Astrocyte of the spinal cord (primary cell): ENCODE measurements around the gene MON1A.

ENCODE experiments used
- DNase-seq: peaks from one replicate; pipeline ENCODE4 v3.0.0; 2011; ENCODE audit warnings: low read depth, low spot score
- H3K4me3 ChIP-seq: 2 replicates; pipeline ENCODE4 v1.5.1; 2011; ENCODE audit warnings: low read depth, mild to moderate bottlenecking, low read length, moderate library complexity
- in situ Hi-C: cut with HindIII; loops from 2 replicates; pipeline ENCODE4 v1.10.0; 2017; ENCODE audit warnings: low sequenced_read_pairs
- TF ChIP-seq, protein P1 (sequence below): IDR thresholded peaks from 2 replicates; pipeline ENCODE4 v1.5.1; 2012; ENCODE audit warnings: low read depth, mild to moderate bottlenecking, low read length, inconsistent platforms

The MON1A gene

DNA sequence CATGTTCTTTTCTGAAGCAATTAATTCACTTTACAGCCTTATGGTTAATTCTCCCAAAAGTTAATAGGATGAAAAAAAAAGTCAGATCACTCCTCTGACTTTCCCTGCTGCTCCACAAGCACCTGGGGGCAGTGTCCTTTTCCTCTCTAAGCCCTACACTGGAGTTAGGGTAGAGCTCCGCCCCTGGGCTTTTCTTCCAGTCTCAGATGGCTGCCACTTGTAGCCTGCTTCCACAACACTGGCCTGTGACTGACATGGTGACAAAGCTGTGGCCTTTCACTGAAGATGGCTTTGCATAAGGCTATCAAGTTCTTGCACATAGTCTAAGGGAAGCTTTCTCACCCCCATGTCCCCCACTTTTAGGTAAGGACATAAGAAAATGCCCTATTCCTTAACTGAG lies 1.3 kb upstream of the MON1A start:
- TF ChIP-seq, protein P1, sequence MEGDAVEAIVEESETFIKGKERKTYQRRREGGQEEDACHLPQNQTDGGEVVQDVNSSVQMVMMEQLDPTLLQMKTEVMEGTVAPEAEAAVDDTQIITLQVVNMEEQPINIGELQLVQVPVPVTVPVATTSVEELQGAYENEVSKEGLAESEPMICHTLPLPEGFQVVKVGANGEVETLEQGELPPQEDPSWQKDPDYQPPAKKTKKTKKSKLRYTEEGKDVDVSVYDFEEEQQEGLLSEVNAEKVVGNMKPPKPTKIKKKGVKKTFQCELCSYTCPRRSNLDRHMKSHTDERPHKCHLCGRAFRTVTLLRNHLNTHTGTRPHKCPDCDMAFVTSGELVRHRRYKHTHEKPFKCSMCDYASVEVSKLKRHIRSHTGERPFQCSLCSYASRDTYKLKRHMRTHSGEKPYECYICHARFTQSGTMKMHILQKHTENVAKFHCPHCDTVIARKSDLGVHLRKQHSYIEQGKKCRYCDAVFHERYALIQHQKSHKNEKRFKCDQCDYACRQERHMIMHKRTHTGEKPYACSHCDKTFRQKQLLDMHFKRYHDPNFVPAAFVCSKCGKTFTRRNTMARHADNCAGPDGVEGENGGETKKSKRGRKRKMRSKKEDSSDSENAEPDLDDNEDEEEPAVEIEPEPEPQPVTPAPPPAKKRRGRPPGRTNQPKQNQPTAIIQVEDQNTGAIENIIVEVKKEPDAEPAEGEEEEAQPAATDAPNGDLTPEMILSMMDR: no peak
- in situ Hi-C loops: no loop called here
- DNase-seq: no peak
- no peak overlapping the region for H3K4me3 ChIP-seq

- in situ Hi-C loops: no loop called here
- DNase-seq: no peak
- TF ChIP-seq, protein P1: no peak
Observed at GRCh38 chr3:49930168-49930690, 618 bp upstream of the MON1A start.

GRCh38 chr3:49928481-49929017 lies 1.1 kb downstream of the MON1A start:
- H3K4me3 ChIP-seq: no peak overlapping the region
- in situ Hi-C loops: no loop called here
- no peak for DNase-seq
- TF ChIP-seq, protein P1: no peak

More at GRCh38 chr3:49930168-49930690, 618 bp upstream of the MON1A start:
- peak overlapping the region; percentile 59 for H3K4me3 ChIP-seq

DNA sequence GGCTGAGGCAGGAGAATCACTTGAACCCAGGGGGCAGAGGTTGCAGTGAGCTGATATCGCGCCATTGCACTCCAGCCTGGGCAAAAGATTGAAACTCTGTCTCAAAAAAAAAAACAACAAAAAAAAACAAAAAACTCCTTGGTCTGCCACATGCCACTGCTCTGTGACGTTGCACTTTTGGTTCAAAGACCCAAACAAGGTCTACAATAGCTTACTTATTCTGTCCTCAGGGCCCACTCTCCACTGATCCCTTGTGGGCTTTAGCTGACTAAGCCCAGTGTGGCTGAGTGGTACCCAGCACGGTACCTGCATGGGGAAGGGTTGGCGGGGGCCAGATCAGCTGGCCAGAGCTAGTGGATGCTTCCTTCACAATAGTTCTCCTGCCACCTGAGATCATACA lies 1.8 kb downstream of the MON1A start:
- in situ Hi-C loops: no loop called here
- TF ChIP-seq, protein P1: no peak
- DNase-seq: no peak
- H3K4me3 ChIP-seq: no peak overlapping the region

- no peak overlapping the region for H3K4me3 ChIP-seq
- in situ Hi-C loops: no loop called here
- no peak for DNase-seq
- TF ChIP-seq, protein P1: no peak
Observed at GRCh38 chr3:49926117-49926728, 3.4 kb downstream of the MON1A start.

DNA sequence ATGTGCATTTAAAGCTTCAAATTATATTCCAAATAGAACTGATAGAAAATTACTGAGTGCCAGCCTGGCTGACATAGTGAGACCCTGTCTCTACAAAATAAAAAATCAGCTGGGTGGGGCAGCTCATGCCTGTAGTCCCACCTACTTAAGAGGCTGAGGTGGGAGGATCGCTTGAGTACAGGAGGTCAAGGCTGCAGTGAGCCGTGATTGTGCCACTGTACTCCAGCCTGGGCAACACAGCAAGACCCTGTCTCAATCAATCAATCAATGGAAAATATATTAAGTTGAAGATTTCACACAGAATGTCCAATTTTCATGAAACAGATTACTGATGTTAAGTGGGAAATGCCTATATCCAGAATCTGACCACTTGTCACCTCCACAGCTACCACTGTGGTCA lies 4.1 kb downstream of the MON1A start:
- TF ChIP-seq, protein P1: no peak
- DNase-seq: no peak
- in situ Hi-C loops: no loop called here
- no peak overlapping the region for H3K4me3 ChIP-seq
